Left lung (tissue), 10 donors: ENCODE data around the gene GDF11. TPM values are rescaled to one million over a fixed set of nuclear protein-coding genes. Genes with fewer than 3 reads are reported as not detected.
A peak's percentile ranks its signal among the peaks of the same experiment; 100 is the strongest.

Source experiments
- ATAC-seq: fragments of 200-7000 bp; cut with Tn5 transposase; one replicate; pipeline ENCODE4 v1.9.1; 2020; ENCODE audit warnings: moderate library complexity
- DNase-seq, 4 donors: peaks; one replicate each; pipeline ENCODE4 v3.0.0-alpha.2; 2013 to 2020
- H3K27ac ChIP-seq, 2 donors: fragments of 200-600 bp; sonication (generic) in 1 of 2; one replicate each; pipeline versions ENCODE4 v1.5.0 to v1.8.0; 2020 to 2021
- H3K27me3 ChIP-seq, 2 donors: fragments of 200-600 bp; sonication (generic) in 1 of 2; one replicate each; pipeline versions ENCODE4 v1.5.0 to v1.8.0; 2020 to 2021
- H3K36me3 ChIP-seq, 2 donors: fragments of 200-600 bp; sonication (generic) in 1 of 2; one replicate each; pipeline versions ENCODE4 v1.5.0 to v1.8.0; 2020 to 2021
- H3K4me1 ChIP-seq, 2 donors: fragments of 200-600 bp; one replicate each; pipeline ENCODE4 v1.8.0; 2021
- H3K4me3 ChIP-seq, 2 donors: fragments of 200-600 bp; sonication (generic) in 1 of 2; one replicate each; pipeline versions ENCODE4 v1.5.0 to v1.8.0; 2020 to 2021; ENCODE audit warnings: mild to moderate bottlenecking in 1 of 2
- H3K9me3 ChIP-seq, 2 donors: fragments of 200-600 bp; sonication (generic) in 1 of 2; one replicate each; pipeline versions ENCODE4 v1.5.0 to v1.8.0; 2020 to 2021
- CTCF ChIP-seq, 2 donors: fragments of 200-600 bp; sonication (generic) in 1 of 2; IDR thresholded peaks; one replicate each; pipeline versions ENCODE4 v1.5.0 to v1.8.0; 2021; ENCODE audit warnings: antibody characterized with exemption in 2 of 2
- intact Hi-C, 2 donors: fragments of 100-400 bp; cut with DNase I; formaldehyde crosslinking; loops; one replicate each; pipeline versions ENCODE4 v1.11.2 to v1.14.2; 2022
- polyA plus RNA-seq, 6 donors: library from polyadenylated mRNA; unstranded; fragments of 120-200 nt; gene quantifications; one replicate each; pipeline ENCODE4 v1.2.1, GENCODE V29; 2013; ENCODE audit not compliant: insufficient read length in 6 of 6
- total RNA-seq, 2 donors: library from RNA; stranded (reverse); fragmentation: NEBNext Ultra II Directional; extraction: Animal tissue kit (Norgen Biotek cat#: 25700); gene quantifications; one replicate each; pipeline ENCODE4 v1.2.1, GENCODE V29; 2021
- donor health status: DM: no; HTN: yes; CAD: no.
- donor health status: DM: no; HTN: no; CAD: no.

GDF11 gene
- total and polyA plus RNA-seq, 8 donors = 7.6 to 20.2 (median 16.0) TPM

- intact Hi-C loops = no loop called here
- H3K27ac ChIP-seq = no peak overlapping the region
- peak; percentile 18 for ATAC-seq
These were observed 35.7 kb upstream of the GDF11 start for GRCh38 chr12:55707219-55707671.

GRCh38 chr12:55707841-55708694 is 34.9 kb upstream of the GDF11 start, which contains the start of gene ITGA7:
ITGA7 (minus strand) TSS chr12:55707904; CDS start chr12:55707682, 222 bp downstream.
- H3K36me3 ChIP-seq = no peaks in the 10 kb centered on the region
- DNase-seq (peak in 3 of 4 donors; percentile 52 to 96 (median 69)), ATAC-seq (peak; percentile 90)
- intact Hi-C loops = no loop called here
- H3K9me3 ChIP-seq = no peaks in the 10 kb centered on the region
- peak within 1 kb of the TSS; percentile 44 to 58 for H3K4me3 ChIP-seq
- peaks cover 0 to 38% of the 10 kb centered on the region in 2 donors for H3K27me3 ChIP-seq
- H3K4me1 ChIP-seq = peaks cover 6 to 22% of the 10 kb centered on the region in 2 donors
- no peak for TF ChIP-seq CTCF (IDR thresholded peaks at IDR 0.05)
- H3K27ac ChIP-seq = no peak within 1 kb of the TSS

More at GRCh38 chr12:55707219-55707671, 35.7 kb upstream of the GDF11 start:
- no peak for TF ChIP-seq CTCF (IDR thresholded peaks at IDR 0.05)
- peaks cover 0 to 38% of the 10 kb centered on the region in 2 donors for H3K27me3 ChIP-seq
- H3K36me3 ChIP-seq = no peaks in the 10 kb centered on the region
- peak overlapping the region; percentile 44 to 58 for H3K4me3 ChIP-seq
- H3K4me1 ChIP-seq = peaks cover 3 to 22% of the 10 kb centered on the region in 2 donors
- no peaks in the 10 kb centered on the region for H3K9me3 ChIP-seq
- DNase-seq = peak in 1 of 4 donors; percentile 83

- no peak for ATAC-seq
- intact Hi-C loops = no loop called here
- H3K4me3 ChIP-seq = peak overlapping the region in 1 of 2 donors; percentile 58
These were observed 34.2 kb upstream of the GDF11 start for GRCh38 chr12:55708695-55709233.

GRCh38 chr12:55711786-55712553 is 31.0 kb upstream of the GDF11 start:
- Histone ChIP-seq H3K27ac (no peak overlapping the region), H3K4me3 (no peak overlapping the region), H3K27me3 (peaks cover 0 to 27% of the 10 kb centered on the region in 2 donors), H3K36me3 (no peaks in the 10 kb centered on the region), H3K9me3 (no peaks in the 10 kb centered on the region), H3K4me1 (peaks cover 9 to 36% of the 10 kb centered on the region in 2 donors)
- intact Hi-C loops = no loop called here
- no peak for ATAC-seq
- no peak for TF ChIP-seq CTCF (IDR thresholded peaks at IDR 0.05)
- peak in 1 of 4 donors; percentile 57 for DNase-seq

More at GRCh38 chr12:55708695-55709233, 34.2 kb upstream of the GDF11 start:
- peaks cover 0 to 38% of the 10 kb centered on the region in 2 donors for H3K27me3 ChIP-seq
- H3K27ac ChIP-seq = no peak overlapping the region
- H3K9me3 ChIP-seq = no peaks in the 10 kb centered on the region
- TF ChIP-seq CTCF (IDR thresholded peaks at IDR 0.05) = no peak
- peaks cover 6 to 22% of the 10 kb centered on the region in 2 donors for H3K4me1 ChIP-seq
- no peaks in the 10 kb centered on the region for H3K36me3 ChIP-seq
- peak in 1 of 4 donors; percentile 28 for DNase-seq
